Fibroblast of skin of right biceps (primary cell): ENCODE data around the gene GPATCH2L.

Source experiments
- DNase-seq: peaks from one replicate; pipeline ENCODE4 v3.0.0-alpha.2; 2013

The GPATCH2L gene

GRCh38 chr14:76151398-76152332, at the start of gene GPATCH2L:
Gene GPATCH2L, plus strand, starts transcription at chr14:76151922. Its CDS starts 2,442 bp downstream, at chr14:76154364.
- DNase-seq: peak; percentile 90

DNA sequence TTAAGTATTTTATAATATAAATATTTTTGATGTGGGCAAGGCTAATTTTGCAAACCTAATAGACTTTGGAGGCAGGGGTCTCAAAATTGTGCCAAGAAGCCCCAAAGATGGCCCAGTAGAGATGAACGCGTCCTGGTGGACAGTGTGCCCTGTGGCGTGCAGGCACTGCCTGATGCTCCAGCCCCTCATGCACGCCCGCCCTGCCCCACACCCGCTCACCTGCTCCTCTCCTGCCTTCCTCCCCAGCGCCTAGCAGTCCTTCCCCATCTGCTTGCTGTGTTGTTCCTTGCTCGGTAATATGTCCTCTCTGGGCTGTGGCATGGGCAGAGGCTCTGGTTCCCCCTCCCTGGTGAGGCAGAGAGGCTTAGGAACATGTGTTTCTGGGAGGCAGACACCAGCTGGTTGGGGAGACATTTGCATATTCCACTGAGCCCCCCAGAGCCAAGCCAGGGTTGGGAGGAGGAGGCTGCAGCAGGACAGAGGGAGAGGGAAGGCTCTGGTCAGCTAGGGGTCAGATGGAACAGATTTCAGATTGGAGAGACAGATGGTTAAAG, 46.8 kb upstream of the GPATCH2L start:
- DNase-seq: no peak

DNA sequence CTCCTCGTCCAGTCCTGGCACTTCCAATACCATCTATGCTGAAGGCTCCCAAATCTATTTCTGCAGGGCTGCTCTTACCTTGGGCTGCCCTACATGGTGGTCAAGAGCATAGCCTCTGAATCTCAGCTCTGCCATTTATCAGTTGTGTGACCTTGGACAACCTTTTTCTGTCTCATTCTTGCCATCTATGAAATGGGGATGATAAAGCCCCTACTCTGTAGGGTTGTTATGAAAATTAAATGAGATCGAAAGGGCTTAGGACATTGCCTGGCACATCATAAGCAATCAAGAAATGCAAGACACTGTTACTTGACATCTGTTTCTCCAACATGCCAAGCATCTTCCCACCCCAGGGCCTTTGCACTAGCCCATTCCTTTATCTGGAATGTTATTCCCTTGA, 45.5 kb upstream of the GPATCH2L start:
- no peak for DNase-seq

DNA sequence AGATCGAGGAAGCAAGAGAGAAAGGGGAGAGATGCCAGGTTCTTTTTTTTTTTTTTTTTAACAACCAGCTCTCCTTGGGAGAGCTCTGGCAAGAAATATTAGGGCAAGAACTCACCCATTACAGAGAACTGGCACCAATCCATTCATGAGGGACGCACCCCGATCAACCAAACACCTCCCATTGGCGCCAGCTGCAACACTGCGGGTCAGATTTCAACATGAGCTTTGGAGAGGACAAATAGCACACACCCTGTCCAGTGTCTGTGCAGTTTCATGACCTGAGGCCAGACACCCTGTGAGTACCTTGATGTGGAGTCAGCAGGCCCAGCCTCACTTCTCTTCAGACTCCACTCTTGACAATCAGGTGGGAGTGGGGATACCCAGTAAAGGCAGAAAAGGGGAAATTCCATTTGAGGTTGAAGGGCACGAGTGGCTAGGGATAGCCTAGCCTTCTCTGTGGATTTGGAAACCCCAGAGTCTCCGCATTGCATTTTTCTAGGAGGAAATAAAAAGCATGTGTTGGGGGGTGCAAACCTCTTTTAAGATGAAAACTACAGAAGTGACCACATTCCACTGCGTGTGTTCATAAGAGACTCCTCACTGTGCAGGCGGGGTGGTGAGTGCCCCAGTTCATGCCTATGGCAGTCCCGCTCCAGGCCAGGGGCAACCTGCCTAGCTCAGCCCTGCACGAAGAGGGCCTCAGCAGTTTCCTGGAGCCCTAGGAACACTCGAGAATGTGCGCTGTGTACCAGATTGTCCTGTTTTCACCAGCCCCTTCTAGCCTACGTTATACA, 42.4 kb upstream of the GPATCH2L start:
- DNase-seq: peak; percentile 19

GRCh38 chr14:76112889-76113624, 38.7 kb upstream of the GPATCH2L start:
- DNase-seq: no peak

GRCh38 chr14:76113691-76114090, 38.0 kb upstream of the GPATCH2L start:
- no peak for DNase-seq

DNA sequence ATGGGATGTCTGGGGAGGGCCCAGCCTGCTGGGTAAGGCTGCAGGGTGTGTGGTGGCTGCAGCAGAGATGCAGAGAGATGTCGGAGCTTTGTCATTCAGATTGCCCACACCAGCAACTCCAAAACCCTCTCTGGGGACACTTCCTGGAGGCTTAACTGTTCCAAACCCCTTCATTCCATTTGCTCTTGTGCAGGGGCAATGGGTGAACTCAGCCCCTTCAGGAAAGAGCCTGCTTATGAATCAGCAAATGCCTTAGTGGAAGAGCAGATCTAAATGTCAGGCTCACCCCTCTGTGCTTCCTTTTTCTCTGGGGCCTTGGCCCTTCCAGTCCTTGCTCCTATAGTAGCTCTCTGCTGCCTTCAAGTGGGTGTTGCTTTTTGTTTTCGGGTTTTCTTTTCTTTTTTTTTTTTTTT, 36.7 kb upstream of the GPATCH2L start:
- no peak for DNase-seq

- DNase-seq: no peak
Observed at GRCh38 chr14:76117789-76118484, 33.8 kb upstream of the GPATCH2L start.

- DNase-seq: no peak
Observed at GRCh38 chr14:76118594-76118993, 33.1 kb upstream of the GPATCH2L start.

DNA sequence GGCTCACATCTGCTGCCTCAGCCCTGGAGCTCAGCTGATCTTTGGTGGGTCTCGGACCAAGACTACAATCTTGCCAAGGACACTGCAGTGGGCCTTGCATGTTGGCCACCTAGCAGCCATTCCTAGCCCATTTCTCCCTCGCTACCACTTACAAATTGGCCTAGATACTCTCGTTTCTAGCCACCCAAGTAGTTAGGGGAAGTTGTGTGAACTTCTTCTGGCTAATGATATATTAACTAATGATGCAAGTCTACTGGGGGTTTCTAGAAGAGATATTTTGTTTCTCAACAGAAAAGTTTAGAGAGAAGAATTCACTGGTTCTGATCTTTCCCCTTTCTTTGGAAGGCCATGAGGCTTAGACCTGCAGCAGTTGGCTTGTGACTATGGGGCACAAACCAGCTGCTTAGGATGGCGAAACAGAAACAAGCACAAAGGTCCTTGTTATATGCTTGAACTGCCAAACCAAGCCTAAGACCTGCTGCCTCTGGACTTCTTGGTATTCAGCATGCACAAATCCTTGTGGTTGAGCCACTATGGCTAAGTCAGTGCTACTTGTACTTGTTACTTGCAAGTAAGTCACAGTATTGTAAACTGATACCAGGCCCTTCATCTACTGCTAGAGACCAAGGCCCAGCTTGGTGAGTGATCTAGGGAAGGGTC, 30.5 kb upstream of the GPATCH2L start:
- no peak for DNase-seq

DNA sequence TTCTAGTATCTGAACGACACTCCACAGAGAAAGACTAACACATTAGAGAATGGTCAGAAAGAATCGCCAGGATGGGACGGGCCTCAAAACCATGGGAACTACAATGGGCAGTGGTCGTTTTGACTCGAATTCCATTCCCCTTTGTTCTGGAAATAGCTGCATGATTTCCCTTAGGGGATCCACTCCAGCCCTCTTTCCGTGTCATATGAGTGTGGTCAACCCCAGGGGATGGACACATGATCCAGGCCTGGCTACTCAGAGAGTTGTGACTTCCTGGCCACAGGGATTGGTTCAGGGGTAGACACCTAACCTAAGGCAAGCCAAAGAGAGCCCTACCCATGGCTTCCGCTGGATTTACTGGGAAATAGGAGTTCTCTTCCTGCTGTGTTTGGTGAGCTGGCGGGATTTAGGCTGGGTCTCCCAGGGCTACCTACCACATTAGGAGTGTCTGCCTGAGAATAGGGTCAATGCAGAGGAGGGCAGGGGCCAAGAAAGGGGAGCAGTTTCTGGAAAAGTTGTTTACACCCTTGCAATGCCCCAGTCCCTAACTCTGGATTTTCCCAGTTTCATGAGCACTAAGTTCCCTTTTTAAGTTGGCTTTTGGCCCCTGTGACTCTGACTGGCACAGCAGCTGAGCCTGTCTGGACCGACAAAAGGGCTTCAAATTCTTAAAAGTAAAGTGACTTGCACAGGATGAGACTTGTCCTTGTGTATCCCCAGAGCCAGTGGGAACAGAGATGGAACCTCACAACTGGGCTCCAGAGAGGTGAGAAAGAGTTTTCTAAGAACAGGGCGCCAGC, 28.1 kb upstream of the GPATCH2L start:
- no peak for DNase-seq

GRCh38 chr14:76125511-76125910, 26.2 kb upstream of the GPATCH2L start:
- DNase-seq: no peak

- no peak for DNase-seq
Observed at GRCh38 chr14:76126076-76126475, 25.6 kb upstream of the GPATCH2L start.

GRCh38 chr14:76129851-76130576, 21.7 kb upstream of the GPATCH2L start:
- DNase-seq: no peak

- DNase-seq: no peak
Observed at GRCh38 chr14:76131071-76131965, 20.4 kb upstream of the GPATCH2L start.

DNA sequence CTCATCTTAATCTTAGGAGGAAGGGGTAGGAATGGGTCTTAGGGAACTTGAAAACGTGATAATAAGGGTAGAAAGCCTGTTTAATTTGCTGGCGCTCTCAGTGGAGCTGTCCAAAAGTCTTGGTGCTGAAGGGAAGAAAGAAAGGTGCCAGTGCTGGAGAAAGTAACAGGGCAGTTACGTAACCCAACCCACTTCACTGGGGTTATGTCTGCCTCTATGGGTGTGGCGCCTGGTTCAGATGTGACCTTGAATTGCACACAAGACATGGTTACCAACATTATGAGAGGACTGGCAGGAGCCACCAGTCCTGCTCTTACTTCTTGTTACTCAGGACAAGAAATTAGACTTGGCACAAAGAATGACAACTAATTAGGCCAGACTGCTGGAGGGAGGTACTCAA, 18.6 kb upstream of the GPATCH2L start:
- DNase-seq: peak; percentile 22

DNA sequence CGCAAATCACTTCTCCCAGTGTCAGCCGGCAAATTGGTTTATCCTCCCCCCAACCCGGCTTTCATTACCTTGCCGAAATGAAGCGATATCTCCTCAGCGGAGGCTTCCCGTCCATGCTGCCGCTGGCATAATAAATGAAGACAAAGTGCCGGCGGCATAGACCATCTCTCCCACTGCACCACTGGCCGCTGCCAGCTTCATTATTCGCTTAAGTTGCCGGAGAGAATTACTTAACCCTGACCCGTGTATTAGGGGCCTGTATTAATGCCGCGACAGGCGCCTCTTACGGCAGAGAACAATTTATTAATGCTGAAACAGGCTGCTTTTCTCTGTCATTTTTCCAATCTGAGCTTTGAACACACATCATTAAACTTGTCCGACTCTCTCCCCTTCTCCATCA, 17.5 kb upstream of the GPATCH2L start:
- no peak for DNase-seq

- no peak for DNase-seq
Observed at GRCh38 chr14:76135722-76136121, 16.0 kb upstream of the GPATCH2L start.
